ENCODE measurements around the gene SPACDR.

Gene SPACDR

DNA sequence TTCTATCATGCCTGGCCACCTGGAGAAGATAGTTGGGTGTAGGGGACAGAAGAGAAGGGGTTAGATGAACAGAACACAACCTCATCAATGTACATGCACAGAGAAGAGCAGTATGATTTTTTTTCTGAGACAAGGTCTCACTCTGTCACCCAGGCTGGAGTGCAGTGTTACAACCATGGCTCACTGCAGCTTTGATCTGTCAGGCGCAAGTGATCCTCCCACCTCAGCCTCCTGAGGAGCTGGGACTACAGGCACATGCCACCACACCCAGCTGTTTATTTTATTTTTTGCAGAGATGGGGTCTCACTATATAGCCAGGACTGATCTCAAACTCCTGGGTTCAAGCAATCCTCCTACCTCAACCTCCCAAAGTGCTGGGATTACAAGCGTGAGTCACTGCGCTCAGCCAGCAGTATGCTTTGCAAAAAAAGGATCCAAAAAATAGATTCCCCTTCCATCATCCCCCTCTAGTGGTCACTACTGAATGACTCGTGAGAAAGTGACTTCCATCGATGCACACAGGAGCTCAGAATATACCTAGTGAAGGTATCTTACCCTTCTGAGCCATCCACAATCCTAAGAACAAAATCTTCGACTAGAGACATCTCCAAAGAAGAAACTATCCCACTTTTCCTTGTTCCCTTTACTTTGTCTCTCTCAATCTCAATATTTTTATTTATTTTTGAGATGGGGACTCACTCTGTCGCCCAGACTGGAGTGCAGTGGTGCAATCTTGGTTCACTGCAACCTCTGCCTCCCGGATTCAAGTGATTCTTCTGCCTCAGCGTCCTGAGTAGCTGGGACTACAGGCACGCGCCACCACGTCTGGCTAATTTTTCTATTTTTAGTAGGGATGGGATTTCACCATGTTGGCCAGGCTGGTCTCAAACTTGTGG, 56.5 kb downstream of the SPACDR start:
- DNase-seq = no peak

DNA sequence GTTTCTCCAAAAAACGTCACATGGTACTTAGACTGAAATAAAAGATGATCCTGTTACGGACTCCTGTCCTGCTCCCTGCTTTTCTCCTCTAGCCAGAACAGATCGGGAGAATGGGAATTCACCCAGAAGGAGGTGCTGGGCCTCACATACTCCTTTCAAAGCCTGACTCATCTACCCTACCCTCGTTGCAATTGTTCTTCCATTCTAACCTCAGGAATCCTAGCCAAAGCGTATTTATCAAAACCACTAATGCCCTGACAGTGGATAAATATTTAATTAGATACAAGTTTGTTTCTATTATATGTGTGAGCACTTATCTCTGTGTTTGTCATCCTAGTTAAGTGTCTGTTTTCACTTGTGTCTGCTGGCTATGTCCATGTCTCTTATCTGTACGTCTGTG, 57.3 kb downstream of the SPACDR start:
- DNase-seq = no peak
